ENCODE data around the gene UBIAD1.

UBIAD1 gene, protein sequence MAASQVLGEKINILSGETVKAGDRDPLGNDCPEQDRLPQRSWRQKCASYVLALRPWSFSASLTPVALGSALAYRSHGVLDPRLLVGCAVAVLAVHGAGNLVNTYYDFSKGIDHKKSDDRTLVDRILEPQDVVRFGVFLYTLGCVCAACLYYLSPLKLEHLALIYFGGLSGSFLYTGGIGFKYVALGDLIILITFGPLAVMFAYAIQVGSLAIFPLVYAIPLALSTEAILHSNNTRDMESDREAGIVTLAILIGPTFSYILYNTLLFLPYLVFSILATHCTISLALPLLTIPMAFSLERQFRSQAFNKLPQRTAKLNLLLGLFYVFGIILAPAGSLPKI

DNA sequence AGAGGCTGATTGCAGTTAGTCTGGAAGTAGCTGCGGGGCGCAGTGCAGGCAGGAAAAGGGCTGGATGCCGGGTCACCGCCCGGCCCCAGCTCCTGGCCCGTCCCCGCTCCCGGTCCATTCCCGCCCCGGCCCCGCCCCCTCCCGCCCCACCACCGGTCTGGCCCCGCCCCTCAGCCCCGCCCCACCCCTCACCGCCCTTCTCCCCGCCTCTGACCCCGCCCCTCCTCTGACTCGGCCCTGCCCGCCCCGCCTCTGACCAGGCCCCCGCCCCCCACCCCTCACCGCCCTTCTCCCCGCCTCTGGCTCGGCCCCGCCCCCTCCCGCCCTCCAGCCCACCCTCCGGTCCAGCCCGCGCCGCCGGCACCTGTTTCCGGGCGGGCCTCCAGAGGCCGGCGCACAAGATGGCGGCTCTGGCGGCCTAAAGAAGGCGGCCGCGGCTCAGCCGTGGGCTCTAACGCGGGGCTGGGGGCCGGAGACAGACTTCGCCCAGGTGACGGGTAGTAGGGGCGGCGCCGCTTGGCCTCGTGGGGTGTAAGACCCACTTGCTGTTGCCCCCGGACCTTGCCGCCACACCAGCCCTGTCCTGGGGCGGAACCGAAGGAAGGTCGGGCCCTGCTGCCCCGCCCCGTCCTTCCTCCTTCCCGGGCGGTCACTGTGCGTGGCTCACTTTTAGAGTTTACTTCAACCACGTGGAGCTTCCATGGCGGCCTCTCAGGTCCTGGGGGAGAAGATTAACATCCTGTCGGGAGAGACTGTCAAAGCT lies at the start of gene UBIAD1:
Gene UBIAD1 (plus strand): TSS at position 367 of the 763 bp plus-strand sequence. CDS start 334 bp downstream, at position 701.
- Histone ChIP-seq H3K36me3 (ENCODE audit: control insufficient read depth, insufficient read depth, low read length) (no peaks in the 10 kb centered on the region), H3K9ac (peak within 1 kb of the TSS; percentile 67), H2AFZ (peak within 1 kb of the TSS; percentile 93), H3K79me2 (peaks cover 4% of the 10 kb centered on the region), H3K4me1 (no peaks in the 10 kb centered on the region), H3K27me3 (ENCODE audit: control insufficient read depth, insufficient read depth, low read length) (no peaks in the 10 kb centered on the region), H3K27ac (peak within 1 kb of the TSS; percentile 86), H3K9me3 (ENCODE audit: control insufficient read depth, low read length) (no peaks in the 10 kb centered on the region), H3K4me3 (ENCODE audit: low read depth, low read length) (peak within 1 kb of the TSS; percentile 89), H3K4me2 (ENCODE audit: low read length) (peak within 1 kb of the TSS; percentile 73)
- TF ChIP-seq, protein P1, sequence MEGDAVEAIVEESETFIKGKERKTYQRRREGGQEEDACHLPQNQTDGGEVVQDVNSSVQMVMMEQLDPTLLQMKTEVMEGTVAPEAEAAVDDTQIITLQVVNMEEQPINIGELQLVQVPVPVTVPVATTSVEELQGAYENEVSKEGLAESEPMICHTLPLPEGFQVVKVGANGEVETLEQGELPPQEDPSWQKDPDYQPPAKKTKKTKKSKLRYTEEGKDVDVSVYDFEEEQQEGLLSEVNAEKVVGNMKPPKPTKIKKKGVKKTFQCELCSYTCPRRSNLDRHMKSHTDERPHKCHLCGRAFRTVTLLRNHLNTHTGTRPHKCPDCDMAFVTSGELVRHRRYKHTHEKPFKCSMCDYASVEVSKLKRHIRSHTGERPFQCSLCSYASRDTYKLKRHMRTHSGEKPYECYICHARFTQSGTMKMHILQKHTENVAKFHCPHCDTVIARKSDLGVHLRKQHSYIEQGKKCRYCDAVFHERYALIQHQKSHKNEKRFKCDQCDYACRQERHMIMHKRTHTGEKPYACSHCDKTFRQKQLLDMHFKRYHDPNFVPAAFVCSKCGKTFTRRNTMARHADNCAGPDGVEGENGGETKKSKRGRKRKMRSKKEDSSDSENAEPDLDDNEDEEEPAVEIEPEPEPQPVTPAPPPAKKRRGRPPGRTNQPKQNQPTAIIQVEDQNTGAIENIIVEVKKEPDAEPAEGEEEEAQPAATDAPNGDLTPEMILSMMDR (IDR thresholded peaks at IDR 0.05): no peak

DNA sequence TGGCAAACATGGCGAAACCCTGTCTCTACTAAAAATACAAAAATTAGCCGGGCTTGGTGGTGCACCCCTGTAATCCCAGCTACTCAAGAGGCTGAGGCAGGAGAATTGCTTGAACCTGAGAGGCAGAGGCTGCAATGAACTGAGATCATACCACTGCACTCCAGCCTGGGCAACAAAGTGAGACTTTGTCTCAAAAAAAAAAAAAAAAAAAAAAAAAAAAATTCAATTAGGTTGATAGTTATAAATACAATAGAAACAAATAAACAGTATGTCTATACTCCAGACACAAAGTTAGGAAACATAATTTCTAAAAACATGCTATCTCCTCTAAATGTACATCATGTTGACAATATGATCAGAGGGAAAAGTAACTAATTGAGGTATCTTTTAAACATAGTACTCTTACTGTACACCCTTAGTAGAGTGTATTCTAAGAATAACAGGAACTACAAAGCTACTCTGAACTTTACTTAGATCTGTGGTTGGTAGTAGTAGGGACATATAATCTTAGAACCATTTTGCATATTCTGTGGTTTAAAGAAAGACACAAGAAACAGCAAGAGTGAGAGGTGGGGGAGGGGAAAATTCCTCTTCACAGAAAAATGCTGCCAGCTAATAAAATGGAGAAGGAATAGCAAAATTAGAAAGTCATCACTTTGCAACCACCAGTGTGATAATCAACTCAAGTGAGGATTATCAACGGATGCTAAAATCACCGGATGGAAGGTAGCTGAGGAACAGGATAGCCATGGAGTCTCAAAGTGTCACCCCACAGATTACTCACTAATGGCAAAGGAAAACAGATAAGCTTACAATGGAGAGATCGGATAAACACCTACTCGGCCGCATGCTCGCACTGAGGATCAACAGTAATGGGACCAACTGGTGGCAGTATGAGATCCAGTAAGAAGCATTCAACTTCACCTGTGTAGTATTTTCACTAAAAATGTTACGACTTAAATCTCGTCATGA lies 45.6 kb upstream of the UBIAD1 start:
- TF ChIP-seq, protein P1 (IDR thresholded peaks at IDR 0.05): no peak
- H3K4me3 ChIP-seq (ENCODE audit: low read depth, low read length): no peak overlapping the region
- no peak overlapping the region for H3K4me2 ChIP-seq (ENCODE audit: low read length)
- no peak overlapping the region for H3K9ac ChIP-seq
- H3K9me3 ChIP-seq (ENCODE audit: control insufficient read depth, low read length): no peaks in the 10 kb centered on the region
- no peak overlapping the region for H3K27ac ChIP-seq
- no peaks in the 10 kb centered on the region for H3K79me2 ChIP-seq
- no peak overlapping the region for H2AFZ ChIP-seq
- no peaks in the 10 kb centered on the region for H3K4me1 ChIP-seq
- no peaks in the 10 kb centered on the region for H3K36me3 ChIP-seq (ENCODE audit: control insufficient read depth, insufficient read depth, low read length)
- no peaks in the 10 kb centered on the region for H3K27me3 ChIP-seq (ENCODE audit: control insufficient read depth, insufficient read depth, low read length)

DNA sequence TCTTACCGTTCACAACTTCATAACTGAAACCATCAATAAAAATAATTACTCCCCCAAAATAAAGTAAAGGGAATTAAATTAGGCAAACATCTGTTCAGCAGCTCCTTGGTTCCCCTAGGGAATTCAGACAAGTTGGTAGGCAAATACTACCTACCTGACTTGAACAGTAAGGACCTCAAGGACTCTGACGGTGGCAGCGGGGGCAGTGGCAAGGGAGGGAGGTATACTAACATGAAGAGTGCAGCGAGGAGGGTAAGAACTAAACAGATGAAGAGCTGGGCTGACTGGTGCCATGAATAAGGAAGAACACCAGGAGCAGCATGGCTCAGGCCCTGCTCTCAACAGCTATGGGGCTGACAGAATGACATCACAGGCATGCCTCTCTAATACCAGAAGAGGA lies 43.8 kb upstream of the UBIAD1 start:
- Histone ChIP-seq H3K27me3 (ENCODE audit: control insufficient read depth, insufficient read depth, low read length) (no peaks in the 10 kb centered on the region), H3K27ac (no peak overlapping the region), H3K36me3 (ENCODE audit: control insufficient read depth, insufficient read depth, low read length) (no peaks in the 10 kb centered on the region), H3K79me2 (no peaks in the 10 kb centered on the region), H3K9me3 (ENCODE audit: control insufficient read depth, low read length) (no peaks in the 10 kb centered on the region), H3K9ac (no peak overlapping the region), H3K4me3 (ENCODE audit: low read depth, low read length) (no peak overlapping the region), H2AFZ (no peak overlapping the region), H3K4me2 (ENCODE audit: low read length) (no peak overlapping the region), H3K4me1 (no peaks in the 10 kb centered on the region)
- TF ChIP-seq, protein P1 (IDR thresholded peaks at IDR 0.05): no peak

DNA sequence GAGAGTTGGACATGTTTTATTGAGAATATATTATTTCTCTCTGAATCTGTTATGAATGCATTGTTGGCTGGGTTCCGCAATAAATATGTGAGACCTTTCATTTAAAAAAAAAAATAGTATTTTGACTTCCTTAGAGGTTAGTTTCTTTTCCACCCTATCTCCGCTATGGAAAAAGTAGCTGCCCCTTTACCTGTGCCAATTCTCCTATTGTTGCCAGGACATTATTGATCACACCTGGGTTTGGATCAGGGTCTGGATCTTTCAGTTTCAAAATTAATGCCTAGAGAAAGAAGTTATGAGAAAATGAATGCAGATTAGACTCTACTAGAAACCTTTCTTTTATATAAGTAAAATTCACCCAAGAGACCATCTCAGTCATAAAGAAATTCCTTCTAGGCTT lies 39.8 kb upstream of the UBIAD1 start:
- TF ChIP-seq, protein P1 (IDR thresholded peaks at IDR 0.05): no peak
- H3K27ac ChIP-seq: no peak overlapping the region
- H3K4me3 ChIP-seq (ENCODE audit: low read depth, low read length): no peak overlapping the region
- no peak overlapping the region for H3K4me2 ChIP-seq (ENCODE audit: low read length)
- no peaks in the 10 kb centered on the region for H3K4me1 ChIP-seq
- H3K79me2 ChIP-seq: no peaks in the 10 kb centered on the region
- no peak overlapping the region for H3K9ac ChIP-seq
- no peaks in the 10 kb centered on the region for H3K9me3 ChIP-seq (ENCODE audit: control insufficient read depth, low read length)
- H2AFZ ChIP-seq: no peak overlapping the region
- no peaks in the 10 kb centered on the region for H3K36me3 ChIP-seq (ENCODE audit: control insufficient read depth, insufficient read depth, low read length)
- no peaks in the 10 kb centered on the region for H3K27me3 ChIP-seq (ENCODE audit: control insufficient read depth, insufficient read depth, low read length)
